ENCODE data around the gene GALNT2.

GALNT2 gene

DNA sequence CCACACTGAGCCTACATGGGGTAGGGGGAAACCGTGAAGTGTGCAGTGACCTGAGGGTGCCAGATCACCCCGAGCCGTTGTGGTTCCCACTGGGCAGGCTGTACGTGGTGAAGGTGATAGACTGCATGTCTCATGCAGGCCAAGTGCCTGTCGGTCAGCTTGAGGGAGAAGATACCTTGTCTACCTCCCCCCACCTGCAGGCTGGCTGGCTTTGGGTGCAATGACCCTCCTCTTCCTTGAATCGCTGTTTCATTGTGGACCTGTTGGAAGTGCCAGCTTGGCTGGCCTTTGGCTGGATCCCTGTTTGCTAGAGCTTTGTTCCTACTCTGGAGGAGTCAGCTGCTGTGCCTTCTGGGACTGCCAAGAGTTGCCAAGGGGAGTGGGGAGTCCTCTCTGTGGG is 92.5 kb downstream of the GALNT2 start:
- no peak overlapping the region for H3K4me3 ChIP-seq (ENCODE audit: low read depth, low read length)
- TF ChIP-seq, protein P1, sequence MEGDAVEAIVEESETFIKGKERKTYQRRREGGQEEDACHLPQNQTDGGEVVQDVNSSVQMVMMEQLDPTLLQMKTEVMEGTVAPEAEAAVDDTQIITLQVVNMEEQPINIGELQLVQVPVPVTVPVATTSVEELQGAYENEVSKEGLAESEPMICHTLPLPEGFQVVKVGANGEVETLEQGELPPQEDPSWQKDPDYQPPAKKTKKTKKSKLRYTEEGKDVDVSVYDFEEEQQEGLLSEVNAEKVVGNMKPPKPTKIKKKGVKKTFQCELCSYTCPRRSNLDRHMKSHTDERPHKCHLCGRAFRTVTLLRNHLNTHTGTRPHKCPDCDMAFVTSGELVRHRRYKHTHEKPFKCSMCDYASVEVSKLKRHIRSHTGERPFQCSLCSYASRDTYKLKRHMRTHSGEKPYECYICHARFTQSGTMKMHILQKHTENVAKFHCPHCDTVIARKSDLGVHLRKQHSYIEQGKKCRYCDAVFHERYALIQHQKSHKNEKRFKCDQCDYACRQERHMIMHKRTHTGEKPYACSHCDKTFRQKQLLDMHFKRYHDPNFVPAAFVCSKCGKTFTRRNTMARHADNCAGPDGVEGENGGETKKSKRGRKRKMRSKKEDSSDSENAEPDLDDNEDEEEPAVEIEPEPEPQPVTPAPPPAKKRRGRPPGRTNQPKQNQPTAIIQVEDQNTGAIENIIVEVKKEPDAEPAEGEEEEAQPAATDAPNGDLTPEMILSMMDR (conservative IDR thresholded peaks at IDR 0.05; ENCODE audit: low read depth, low read length): no peak
- no peak for DNase-seq (ENCODE audit: low read depth)

DNA sequence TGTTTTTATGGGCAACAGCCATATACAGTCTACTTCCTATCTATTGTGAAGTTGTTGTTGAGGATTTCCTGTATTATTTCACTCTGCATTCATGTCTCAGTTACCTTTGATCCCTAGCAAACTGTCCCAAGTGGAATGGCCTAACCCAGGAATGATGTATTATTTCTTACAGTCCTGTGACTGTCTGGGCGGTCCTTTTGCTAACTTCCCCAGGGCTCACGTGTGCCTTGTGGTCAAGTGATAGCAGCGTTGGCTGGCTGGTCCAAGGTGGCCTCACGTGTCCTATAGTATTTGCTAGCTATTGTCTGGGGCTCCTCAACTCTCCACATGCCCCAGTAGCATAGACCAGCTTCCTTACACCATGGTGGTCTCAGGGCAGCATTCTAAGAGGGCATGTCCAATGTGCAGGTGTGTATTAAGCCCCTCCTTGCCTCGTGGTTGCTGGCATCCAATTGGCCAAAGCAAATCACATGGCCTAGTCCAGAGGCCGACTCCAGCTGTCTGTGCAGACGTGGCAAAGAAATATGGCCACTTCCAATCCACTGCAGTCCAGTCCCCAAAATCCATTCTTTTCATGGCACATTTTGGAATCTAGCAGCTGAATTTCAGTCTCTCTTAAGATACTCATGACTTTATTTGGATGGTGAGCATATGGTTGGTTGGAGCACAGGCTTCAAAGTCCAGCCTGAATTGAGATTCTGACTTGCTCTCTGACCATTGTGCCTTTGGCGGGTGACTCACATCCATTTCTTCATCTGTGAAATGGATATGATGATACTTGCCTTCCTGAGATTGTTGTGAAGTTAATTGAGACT is 94.1 kb downstream of the GALNT2 start:
- no peak for DNase-seq (ENCODE audit: low read depth)
- TF ChIP-seq, protein P1 (conservative IDR thresholded peaks at IDR 0.05; ENCODE audit: low read depth, low read length): no peak
- no peak overlapping the region for H3K4me3 ChIP-seq (ENCODE audit: low read depth, low read length)

DNA sequence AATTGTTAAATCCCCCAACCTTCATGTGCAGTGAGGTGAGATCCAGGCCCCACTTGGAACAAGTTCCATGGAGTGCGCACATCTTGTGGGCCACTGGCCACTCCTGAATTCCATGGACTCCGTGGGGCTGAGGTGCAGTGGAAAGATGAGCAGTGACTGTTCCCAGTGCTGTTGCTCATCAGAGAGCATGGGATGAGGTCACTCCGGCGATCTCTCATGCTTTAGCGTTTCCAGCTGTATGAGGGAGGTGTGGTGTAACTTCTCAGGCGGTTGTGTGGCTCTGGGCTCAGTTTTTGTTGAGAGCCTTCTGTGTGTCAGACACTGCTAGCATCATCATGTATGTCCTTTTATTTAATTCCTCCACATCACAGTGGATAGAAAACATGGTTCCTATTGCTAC is 96.2 kb downstream of the GALNT2 start:
- H3K4me3 ChIP-seq (ENCODE audit: low read depth, low read length): no peak overlapping the region
- peak; percentile 71 for DNase-seq (ENCODE audit: low read depth)
- TF ChIP-seq, protein P1 (conservative IDR thresholded peaks at IDR 0.05; ENCODE audit: low read depth, low read length): no peak

DNA sequence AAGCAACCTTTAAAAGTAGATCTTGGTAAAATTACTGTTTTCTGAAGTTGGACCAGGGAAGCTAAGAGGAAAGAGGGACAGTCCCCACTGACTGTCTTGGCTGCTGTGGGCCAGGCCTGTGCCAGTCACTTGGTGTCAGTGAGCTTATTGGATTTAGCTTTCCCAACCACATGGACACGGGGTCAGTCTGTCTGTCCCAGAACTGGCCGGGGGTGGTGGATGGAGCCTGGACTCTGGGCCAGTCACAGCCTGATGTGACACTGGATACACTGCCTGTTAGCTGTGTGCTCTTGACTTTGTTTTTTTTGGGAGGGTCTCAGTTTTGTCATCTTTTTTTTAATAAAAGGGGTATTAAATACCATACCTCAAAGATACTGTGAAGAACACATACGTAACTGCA is 96.7 kb downstream of the GALNT2 start:
- DNase-seq (ENCODE audit: low read depth): no peak
- TF ChIP-seq, protein P1 (conservative IDR thresholded peaks at IDR 0.05; ENCODE audit: low read depth, low read length): no peak
- no peak overlapping the region for H3K4me3 ChIP-seq (ENCODE audit: low read depth, low read length)

DNA sequence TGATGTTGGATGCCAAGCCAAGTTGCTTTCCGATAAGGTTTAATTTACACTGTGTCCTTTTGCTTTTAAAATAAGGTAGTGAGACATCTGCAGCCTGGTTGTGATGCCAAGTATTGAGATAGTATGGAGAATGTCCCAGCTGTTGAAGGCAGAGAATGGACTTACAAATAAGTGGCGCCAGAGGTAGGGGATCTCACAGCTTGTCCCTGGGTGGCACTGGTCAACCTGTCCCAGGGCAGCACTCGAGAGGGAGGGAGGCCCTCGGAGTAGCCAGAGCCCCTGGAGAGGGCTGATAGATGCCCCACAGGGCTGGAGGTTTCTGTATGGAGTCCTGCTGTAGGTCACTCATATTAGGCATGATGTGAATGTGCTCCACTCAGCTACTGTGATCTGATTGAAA is 98.5 kb downstream of the GALNT2 start:
- no peak overlapping the region for H3K4me3 ChIP-seq (ENCODE audit: low read depth, low read length)
- TF ChIP-seq, protein P1 (conservative IDR thresholded peaks at IDR 0.05; ENCODE audit: low read depth, low read length): no peak
- no peak for DNase-seq (ENCODE audit: low read depth)

DNA sequence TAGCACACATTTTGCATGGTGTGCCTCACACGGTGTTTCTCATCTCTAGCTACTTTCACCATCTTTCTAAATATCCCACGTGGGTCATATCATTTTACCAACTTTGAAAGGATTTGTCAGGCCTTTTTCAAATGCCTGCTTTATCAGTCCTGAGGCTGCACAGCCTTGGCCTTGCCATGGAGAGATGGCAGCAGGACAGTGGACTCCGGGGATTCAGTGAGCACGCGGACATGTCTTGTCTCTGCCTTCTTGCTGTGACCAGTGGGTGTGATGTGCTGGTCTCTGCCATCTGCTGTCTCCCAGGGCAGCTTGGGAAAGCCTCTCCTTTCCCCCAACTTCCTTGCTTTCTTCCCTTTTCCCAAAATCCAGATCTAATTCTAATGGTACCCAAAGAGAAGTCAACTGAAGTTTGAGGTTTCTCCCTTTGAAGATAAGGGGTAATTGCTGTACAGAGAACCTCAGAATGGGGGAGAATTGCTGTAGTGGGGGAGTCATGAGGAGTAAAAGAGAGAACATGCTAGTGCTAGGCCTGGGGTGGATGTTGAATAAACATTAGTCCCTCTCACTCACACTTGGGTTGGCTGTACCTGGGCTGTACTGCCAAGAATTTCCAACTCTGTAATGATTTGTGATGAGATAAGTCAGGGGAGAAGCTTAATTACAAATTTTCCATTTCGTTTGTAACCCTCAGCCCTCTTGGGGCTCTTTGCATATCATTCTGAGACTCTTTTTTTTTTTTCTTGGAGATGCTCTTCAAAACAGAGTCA is 99.5 kb downstream of the GALNT2 start:
- no peak overlapping the region for H3K4me3 ChIP-seq (ENCODE audit: low read depth, low read length)
- TF ChIP-seq, protein P1 (conservative IDR thresholded peaks at IDR 0.05; ENCODE audit: low read depth, low read length): no peak
- DNase-seq (ENCODE audit: low read depth): no peak
